K562 (cell line): ENCODE results near the gene FGF12. TPM values are rescaled to one million over a fixed set of nuclear protein-coding genes. Genes with fewer than 3 reads are reported as not detected.

ENCODE experiments used
- ATAC-seq: fragments of 200-7000 bp; cut with Tn5 transposase; 3 replicates; pipeline ENCODE4 v1.9.1; 2020; ENCODE audit warnings: moderate library complexity
- BruUV-seq: library from RNA; stranded (reverse); fragments of 400-500 nt; replicated peaks from 2 replicates; lab custom pipeline; 2021; lab: Mats Ljungman, UMichigan
- CTCF ChIA-PET: fragments of 300-600 bp; formaldehyde crosslinking; extraction: SDS; loops from one replicate; lab custom pipeline; 2021; ENCODE audit warnings: low intra/inter-chr PET ratio; lab: Yijun Ruan, JAX
- POLR2A ChIA-PET: fragments of 300-600, 350-650 bp; sonication (Branson Sonifier 250); formaldehyde crosslinking; extraction: SDS; loops from one replicate; lab custom pipeline; 2021; ENCODE audit warnings: antibody characterized with exemption, inconsistent platforms; lab: Yijun Ruan, JAX
- DNase-seq, 4 experiments: peaks; one replicate each; pipeline versions ENCODE4 v3.0.0 to v3.0.0-alpha.2; 2011 to 2018; ENCODE audit warnings: low spot score in 3 of 4, mixed read lengths in 3 of 4; ENCODE audit errors: extremely low read depth in 1 of 4
- FAIRE-seq: peaks from 2 replicates; lab custom pipeline; 2011; peaks lifted over from hg19 to GRCh38; lab: Jason Lieb, UNC
- H2AFZ ChIP-seq: 2 replicates; pipeline ENCODE4 v1.6.0; 2011; ENCODE audit warnings: low read depth, low read length, control low read depth, inconsistent platforms
- H3K27ac ChIP-seq: fragments of 200-600 bp; 3 replicates; pipeline ENCODE4 v1.8.0; 2011; ENCODE audit warnings: low read depth, mild to moderate bottlenecking, control low read depth, inconsistent platforms, low read length, moderate library complexity, mixed read lengths; ENCODE audit errors: extremely low read depth
- H3K27me3 ChIP-seq, 2 experiments: fragments of 300-600 bp in 1 of 2; 2 replicates in 1 of 2; 3 replicates in 1 of 2; pipeline versions ENCODE4 v1.6.0 to v1.8.0; 2011; ENCODE audit warnings: inconsistent platforms in 2 of 2, low read length in 2 of 2, mild to moderate bottlenecking in 1 of 2, mixed read lengths in 1 of 2, moderate library complexity in 1 of 2; ENCODE audit not compliant: control insufficient read depth in 2 of 2, insufficient read depth in 2 of 2
- H3K36me3 ChIP-seq: fragments of 300-600 bp; 3 replicates; pipeline ENCODE4 v1.8.0; 2011; ENCODE audit warnings: mild to moderate bottlenecking, low read length, inconsistent platforms; ENCODE audit not compliant: control insufficient read depth, insufficient read depth
- H3K4me1 ChIP-seq, 2 experiments: fragments of 200-600 bp in 1 of 2; replicated peaks in 1 of 2; 2 replicates in 1 of 2; 3 replicates in 1 of 2; pipeline versions ENCODE4 v1.5.1 to v1.8.0; 2011; ENCODE audit warnings: inconsistent platforms in 2 of 2, low read length in 2 of 2, mild to moderate bottlenecking in 1 of 2, mixed read lengths in 1 of 2, moderate library complexity in 1 of 2; ENCODE audit not compliant: control insufficient read depth in 2 of 2, insufficient read depth in 2 of 2
- H3K4me2 ChIP-seq: 2 replicates; pipeline ENCODE4 v1.6.1; 2011; ENCODE audit warnings: low read length, control low read depth, inconsistent platforms, mixed read lengths; ENCODE audit not compliant: insufficient read depth
- H3K4me3 ChIP-seq: fragments of 200-600 bp; sonication (generic), shearing (Covaris generic); 2 replicates; pipeline ENCODE4 v1.5.1; 2016; ENCODE audit warnings: control low read depth, inconsistent platforms
- H3K79me2 ChIP-seq: fragments of 200-600 bp; 3 replicates; pipeline ENCODE4 v1.8.0; 2011; ENCODE audit warnings: low read length, inconsistent platforms; ENCODE audit not compliant: control insufficient read depth, insufficient read depth
- H3K9ac ChIP-seq, 2 experiments: 2 replicates each; pipeline versions ENCODE4 v1.6.0 to v1.6.1; 2011; ENCODE audit warnings: low read depth in 2 of 2, low read length in 2 of 2, control low read depth in 1 of 2, inconsistent platforms in 1 of 2, mild to moderate bottlenecking in 1 of 2, mixed read lengths in 1 of 2; ENCODE audit not compliant: insufficient read depth in 1 of 2
- H3K9me1 ChIP-seq: one replicate; pipeline ENCODE4 v1.6.0; 2011; ENCODE audit warnings: inconsistent platforms, mild to moderate bottlenecking, low read length, moderate library complexity; ENCODE audit not compliant: control insufficient read depth, insufficient read depth
- H3K9me3 ChIP-seq: replicated peaks from 2 replicates; pipeline ENCODE4 v1.5.1; 2011; ENCODE audit warnings: low read depth, low read length, inconsistent platforms; ENCODE audit not compliant: control insufficient read depth, insufficient read depth
- H4K20me1 ChIP-seq: replicated peaks from 2 replicates; pipeline ENCODE4 v1.6.1; 2011; ENCODE audit warnings: low read length, inconsistent platforms, mixed read lengths; ENCODE audit not compliant: control insufficient read depth, insufficient read depth
- BMI1 ChIP-seq: fragments of 150-350 bp; IDR thresholded peaks from 2 replicates; pipeline ENCODE4 v1.6.1; 2014; ENCODE audit warnings: low read length
- EZH2 ChIP-seq: IDR thresholded peaks from 2 replicates; pipeline ENCODE4 v1.6.1; 2012; ENCODE audit warnings: low read depth, mild to moderate bottlenecking, inconsistent platforms, low read length, borderline replicate concordance
- FOXA1 ChIP-seq: fragments of 450-650 bp; IDR thresholded peaks from 2 replicates; pipeline ENCODE4 v1.6.1; 2016; ENCODE audit warnings: mild to moderate bottlenecking, borderline replicate concordance
- KDM2B ChIP-seq: fragments of 250-450 bp; sonication (Bioruptor Pico); IDR thresholded peaks from 2 replicates; pipeline ENCODE4 v1.8.0; 2021; ENCODE audit warnings: mild to moderate bottlenecking, moderate library complexity
- KLF13 ChIP-seq: fragments of 450-650 bp; IDR thresholded peaks from 2 replicates; pipeline ENCODE4 v1.6.1; 2016; ENCODE audit warnings: missing genetic modification characterization, low read depth, mild to moderate bottlenecking, missing compliant biosample characterization, moderate library complexity, borderline replicate concordance
- MECOM ChIP-seq: fragments of 250-450 bp; sonication (Bioruptor Pico); IDR thresholded peaks from 2 replicates; pipeline ENCODE4 v1.8.0; 2022; ENCODE audit warnings: inconsistent platforms
- NCOR1 ChIP-seq: fragments of 450-650 bp; IDR thresholded peaks from 2 replicates; pipeline ENCODE4 v1.6.1; 2016; ENCODE audit warnings: mild to moderate bottlenecking, moderate library complexity
- PRMT5 ChIP-seq: sonication (generic); formaldehyde crosslinking; IDR thresholded peaks from 2 replicates; pipeline ENCODE4 v1.5.0; 2020; ENCODE audit warnings: missing genetic modification reagents
- RFX1 ChIP-seq: fragments of 450-650 bp; IDR thresholded peaks from 2 replicates; pipeline ENCODE4 v1.6.1; 2016; ENCODE audit warnings: mild to moderate bottlenecking, moderate library complexity
- RFX7 ChIP-seq: fragments of 250-450 bp; sonication (Bioruptor Pico); IDR thresholded peaks from 2 replicates; pipeline ENCODE4 v1.5.1; 2021; ENCODE audit warnings: mild to moderate bottlenecking
- SMARCB1 ChIP-seq: IDR thresholded peaks from 2 replicates; pipeline ENCODE4 v1.6.1; 2011; ENCODE audit warnings: improper control_type of control experiment, low read depth; ENCODE audit not compliant: insufficient read length
- SNAPC5 ChIP-seq: fragments of 250-450 bp; sonication (Bioruptor Pico); IDR thresholded peaks from 2 replicates; pipeline ENCODE4 v1.8.0; 2021; ENCODE audit warnings: moderate library complexity, mild to moderate bottlenecking, inconsistent platforms
- SP1 ChIP-seq: sonication (generic); formaldehyde crosslinking; IDR thresholded peaks from 2 replicates; pipeline ENCODE4 v1.8.1; 2022; ENCODE audit warnings: mild to moderate bottlenecking, missing genetic modification reagents
- TCF7 ChIP-seq: sonication (generic); IDR thresholded peaks from 2 replicates; pipeline ENCODE4 v1.6.1; 2016; ENCODE audit warnings: antibody characterized with exemption, borderline replicate concordance
- THAP7 ChIP-seq: fragments of 250-450 bp; sonication (Bioruptor Pico); IDR thresholded peaks from 2 replicates; pipeline ENCODE4 v1.5.0; 2021
- ZNF12 ChIP-seq: sonication (generic); formaldehyde crosslinking; IDR thresholded peaks from 2 replicates; pipeline ENCODE4 v1.4.0; 2020; ENCODE audit warnings: mild to moderate bottlenecking, missing genetic modification reagents
- ZNF140 ChIP-seq: fragments of 250-450 bp; sonication (Bioruptor Pico); IDR thresholded peaks from 2 replicates; pipeline ENCODE4 v1.8.0; 2021; ENCODE audit warnings: moderate library complexity, mild to moderate bottlenecking, inconsistent platforms
- ZNF239 ChIP-seq: fragments of 250-450 bp; sonication (Bioruptor Pico); IDR thresholded peaks from 2 replicates; pipeline ENCODE4 v1.4.0; 2020; ENCODE audit warnings: mild to moderate bottlenecking
- WGBS: fragments of 100-300 bp; shearing (Covaris generic); methylation state at CpG from one replicate; pipeline ENCODE4 v1.1.6; 2016; ENCODE audit warnings: low coverage, mixed read lengths; ENCODE audit not compliant: insufficient coverage; ENCODE audit errors: missing lambda C conversion rate; 5-methylcytosine and 5-hydroxymethylcytosine counted together
- in situ Hi-C: fragments of 300-500 bp; cut with MboI; formaldehyde crosslinking; loops from 4 replicates; pipeline ENCODE4 v1.15.0; 2018; ENCODE audit warnings: inconsistent platforms, mixed read lengths
- intact Hi-C: fragments of 100-400 bp; cut with micrococcal nuclease; formaldehyde crosslinking; loops from 2 replicates; pipeline ENCODE4 v1.14.2; 2022
- polyA plus RNA-seq, 8 experiments: library from polyadenylated mRNA; depleted of rRNA in 4 of 8; stranded (reverse) in 5 of 8; unstranded in 3 of 8; fragments of >200 nt; fragmentation: Nextera tagmentation in 2 of 8; fragmentation: Illumina TruSeq in 1 of 8; extraction: Ambion mirVana in 2 of 8; extraction: Trizol in 1 of 8; gene quantifications; 2 replicates each; pipeline versions ENCODE4 v1.2.1 to v1.2.3, GENCODE V29; 2011 to 2014; ENCODE audit warnings: inconsistent platforms in 1 of 8, missing spikeins in 1 of 8
- total RNA-seq, 7 experiments: library from RNA; depleted of rRNA in 6 of 7; stranded (reverse); fragments of >200 nt in 6 of 7; fragmentation: Illumina TruSeq in 2 of 7; extraction: Trizol in 2 of 7; gene quantifications; 2 replicates each; pipeline versions ENCODE4 v1.2.1 to v1.2.3, GENCODE V29; 2011 to 2021; ENCODE audit warnings: low replicate concordance in 1 of 7

Gene FGF12
- total and polyA plus RNA-seq, 9 of the 15 experiments (the other 6 are each of a cell fraction or from before 2014, with no cell fraction given) = not detected

GRCh38 chr3:192253138-192253887 lies 474.0 kb downstream of the FGF12 start:
- Histone ChIP-seq H3K79me2 (no peaks in the 10 kb centered on the region), H4K20me1 (no peaks in the 10 kb centered on the region), H3K36me3 (no peaks in the 10 kb centered on the region), H2AFZ (no peak overlapping the region), H3K9me1 (no peaks in the 10 kb centered on the region), H3K27me3 (no peaks in the 10 kb centered on the region), H3K4me3 (no peak overlapping the region), H3K9ac (no peak overlapping the region), H3K4me2 (no peak overlapping the region), H3K9me3 (no peaks in the 10 kb centered on the region), H3K4me1 (no peaks in the 10 kb centered on the region), H3K27ac (no peak overlapping the region)
- no TSS peak for BruUV-seq
- ChIA-PET CTCF (no interaction called here), POLR2A (no interaction called here)
- ATAC-seq (no peak), FAIRE-seq (no peak), DNase-seq (no peak)
- WGBS = 2% methylated on average over 3 of the region's 3 CpGs
- no peak for TF ChIP-seq ZNF140 (CRISPR knock-in tag)
- no peak for TF ChIP-seq ZNF239 (CRISPR knock-in tag)
- TF ChIP-seq BMI1 = no peak
- no peak for TF ChIP-seq KLF13
- no peak for TF ChIP-seq MECOM (CRISPR knock-in tag)
- no peak for TF ChIP-seq FOXA1
- TF ChIP-seq SMARCB1 = no peak
- TF ChIP-seq NCOR1 = no peak
- no peak for TF ChIP-seq SP1 (CRISPR knock-in tag)
- TF ChIP-seq THAP7 (CRISPR knock-in tag) = no peak
- TF ChIP-seq ZNF12 = no peak
- TF ChIP-seq EZH2 = no peak
- TF ChIP-seq RFX1 = no peak
- TF ChIP-seq RFX7 (CRISPR knock-in tag) = no peak
- TF ChIP-seq TCF7 = no peak
- no peak for TF ChIP-seq KDM2B (CRISPR knock-in tag)
- TF ChIP-seq PRMT5 (CRISPR knock-in tag) = no peak
- no peak for TF ChIP-seq SNAPC5 (CRISPR knock-in tag)
- intact Hi-C loops (no loop called here), in situ Hi-C loops (no loop called here)
